Prostate gland (tissue), 2 donors: Measurements from ENCODE around the gene PTPRA.

Experiments
- POLR2AphosphoS5 ChIP-seq: sonication (generic); formaldehyde crosslinking; IDR thresholded peaks from one replicate; pipeline ENCODE4 v1.6.1; 2017; ENCODE audit warnings: antibody characterized with exemption
- TF ChIP-seq, protein P1 (sequence below), 4 experiments: fragments of 200-600 bp in 2 of 4; fragments of 450-650 bp in 2 of 4; sonication (generic) in 2 of 4; IDR thresholded peaks; 1 replicate in 3 of 4; 2 replicates in 1 of 4; pipeline ENCODE4 v1.5.1; 2016 to 2019; ENCODE audit warnings: antibody characterized with exemption in 4 of 4, mild to moderate bottlenecking in 2 of 4, moderate library complexity in 2 of 4

DNA sequence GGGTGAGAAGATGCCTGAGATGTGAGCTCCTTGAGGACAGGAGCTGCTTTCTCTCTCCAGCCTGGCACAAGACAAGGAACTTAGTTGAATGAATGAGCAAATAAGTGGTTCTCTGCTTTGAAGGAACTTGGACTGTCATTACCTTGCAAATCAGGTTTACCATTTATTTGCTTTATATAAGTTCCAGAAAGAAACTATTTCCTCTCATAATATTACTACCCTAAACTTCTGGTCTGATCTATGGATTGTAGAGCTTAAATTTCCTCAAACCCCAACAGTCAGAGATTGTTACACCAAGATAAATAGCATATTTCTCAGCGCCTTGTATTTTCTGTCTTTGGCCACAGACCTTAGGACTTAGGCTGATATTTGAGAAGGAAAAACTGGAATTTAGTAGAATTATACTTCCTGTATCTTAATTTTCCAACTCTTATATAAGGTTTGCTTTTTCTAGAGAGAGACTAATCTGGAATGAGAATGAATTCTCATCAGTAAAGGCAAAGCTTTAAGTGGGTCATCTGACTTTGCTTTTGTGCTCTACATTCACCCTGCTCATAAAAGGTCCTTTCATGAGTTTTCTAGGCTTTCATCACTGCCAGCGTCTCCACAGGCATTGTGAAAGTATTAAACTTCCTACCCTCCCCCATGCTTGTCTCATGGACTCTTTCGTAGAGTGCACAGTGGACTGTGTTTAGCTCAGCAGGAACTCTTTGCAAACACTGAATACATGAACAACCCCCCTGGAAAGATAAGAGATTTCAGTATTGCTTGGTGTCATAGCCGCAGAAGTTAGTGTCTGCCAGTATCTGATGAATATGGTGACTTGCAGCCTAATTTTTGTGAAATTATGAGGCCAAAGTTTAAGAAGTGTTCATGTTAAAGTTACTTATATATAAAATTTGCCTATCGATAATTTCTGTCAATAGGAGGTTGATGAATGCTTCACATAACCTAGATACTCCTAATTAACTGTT, 74.0 kb downstream of the PTPRA start:
- TF ChIP-seq, protein P1, sequence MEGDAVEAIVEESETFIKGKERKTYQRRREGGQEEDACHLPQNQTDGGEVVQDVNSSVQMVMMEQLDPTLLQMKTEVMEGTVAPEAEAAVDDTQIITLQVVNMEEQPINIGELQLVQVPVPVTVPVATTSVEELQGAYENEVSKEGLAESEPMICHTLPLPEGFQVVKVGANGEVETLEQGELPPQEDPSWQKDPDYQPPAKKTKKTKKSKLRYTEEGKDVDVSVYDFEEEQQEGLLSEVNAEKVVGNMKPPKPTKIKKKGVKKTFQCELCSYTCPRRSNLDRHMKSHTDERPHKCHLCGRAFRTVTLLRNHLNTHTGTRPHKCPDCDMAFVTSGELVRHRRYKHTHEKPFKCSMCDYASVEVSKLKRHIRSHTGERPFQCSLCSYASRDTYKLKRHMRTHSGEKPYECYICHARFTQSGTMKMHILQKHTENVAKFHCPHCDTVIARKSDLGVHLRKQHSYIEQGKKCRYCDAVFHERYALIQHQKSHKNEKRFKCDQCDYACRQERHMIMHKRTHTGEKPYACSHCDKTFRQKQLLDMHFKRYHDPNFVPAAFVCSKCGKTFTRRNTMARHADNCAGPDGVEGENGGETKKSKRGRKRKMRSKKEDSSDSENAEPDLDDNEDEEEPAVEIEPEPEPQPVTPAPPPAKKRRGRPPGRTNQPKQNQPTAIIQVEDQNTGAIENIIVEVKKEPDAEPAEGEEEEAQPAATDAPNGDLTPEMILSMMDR (IDR thresholded peaks at IDR 0.05) = no peak
- TF ChIP-seq POLR2AphosphoS5 = no peak
